Cardiac septum (tissue), 1 donor: ENCODE results near the gene ETS1. TPM values are rescaled to one million over a fixed set of nuclear protein-coding genes. Genes with fewer than 3 reads are reported as not detected.

Experiments used
- DNase-seq: peaks from one replicate; pipeline ENCODE4 v3.0.0-alpha.2; 2020; ENCODE audit warnings: low spot score
- intact Hi-C: fragments of 100-400 bp; cut with DNase I; formaldehyde crosslinking; loops from one replicate; pipeline ENCODE4 v1.14.0; 2022
- total RNA-seq: library from RNA; stranded (reverse); fragmentation: NEBNext Ultra II Directional; extraction: Animal tissue kit (Norgen Biotek cat#: 25700); gene quantifications from one replicate; pipeline ENCODE4 v1.2.1, GENCODE V29; 2021
- donor health status: DM: no; HTN: no; CAD: no.

The ETS1 gene
- total RNA-seq, 1 donor from 2014 or later: 54.2 TPM

GRCh38 chr11:128479144-128479543, 108.2 kb downstream of the ETS1 start:
- intact Hi-C loops: no loop called here
- DNase-seq: no peak

- intact Hi-C loops: no loop called here
- DNase-seq: no peak
Observed at GRCh38 chr11:128478305-128478704, 109.1 kb downstream of the ETS1 start.

- DNase-seq: no peak
- intact Hi-C loops: no loop called here
Observed at GRCh38 chr11:128477811-128478210, 109.5 kb downstream of the ETS1 start.

- DNase-seq: no peak
- intact Hi-C loops: no loop called here
Observed at GRCh38 chr11:128477278-128477677, 110.1 kb downstream of the ETS1 start.

GRCh38 chr11:128476729-128477128, 110.6 kb downstream of the ETS1 start:
- DNase-seq: no peak
- intact Hi-C loops: no loop called here

- no peak for DNase-seq
- intact Hi-C loops: no loop called here
Observed at GRCh38 chr11:128476049-128476448, 111.3 kb downstream of the ETS1 start.

GRCh38 chr11:128474036-128474874, 113.1 kb downstream of the ETS1 start:
- intact Hi-C loops: no loop called here
- DNase-seq: no peak

GRCh38 chr11:128473636-128474035, 113.7 kb downstream of the ETS1 start:
- no peak for DNase-seq
- intact Hi-C loops: no loop called here

GRCh38 chr11:128472128-128473089, 114.9 kb downstream of the ETS1 start:
- no peak for DNase-seq
- intact Hi-C loops: no loop called here

- intact Hi-C loops: no loop called here
- no peak for DNase-seq
Observed at GRCh38 chr11:128471138-128471661, 116.2 kb downstream of the ETS1 start.

- intact Hi-C loops: no loop called here
- DNase-seq: no peak
Observed at GRCh38 chr11:128470081-128470480, 117.3 kb downstream of the ETS1 start.

- no peak for DNase-seq
- intact Hi-C loops: loop anchor here (5.0 to 10.0 kb wide), 3 partner anchors 33 to 174 kb away; no protein-coding TSS in a partner anchor
Observed at GRCh38 chr11:128469220-128469619, 118.1 kb downstream of the ETS1 start.

- intact Hi-C loops: loop anchor here (5.0 to 10.0 kb wide), 3 partner anchors 34 to 173 kb away; no protein-coding TSS in a partner anchor
- DNase-seq: no peak
Observed at GRCh38 chr11:128468111-128468510, 119.2 kb downstream of the ETS1 start.

GRCh38 chr11:128467610-128468041, 119.7 kb downstream of the ETS1 start:
- intact Hi-C loops: loop anchor here (5.0 to 10.0 kb wide), 3 partner anchors 35 to 173 kb away; no protein-coding TSS in a partner anchor
- DNase-seq: no peak

- intact Hi-C loops: loop anchor here (5.0 to 10.0 kb wide), 3 partner anchors 35 to 172 kb away; no protein-coding TSS in a partner anchor
- no peak for DNase-seq
Observed at GRCh38 chr11:128467041-128467440, 120.3 kb downstream of the ETS1 start.

- DNase-seq: no peak
- intact Hi-C loops: loop anchor here (5.0 to 10.0 kb wide), 3 partner anchors 36 to 171 kb away; no protein-coding TSS in a partner anchor
Observed at GRCh38 chr11:128465946-128466705, 121.2 kb downstream of the ETS1 start.

GRCh38 chr11:128465531-128465930, 121.8 kb downstream of the ETS1 start:
- intact Hi-C loops: loop anchor here (5.0 to 10.0 kb wide), 3 partner anchors 37 to 171 kb away; no protein-coding TSS in a partner anchor
- no peak for DNase-seq

GRCh38 chr11:128464878-128465450, 122.4 kb downstream of the ETS1 start:
- DNase-seq: no peak
- intact Hi-C loops: loop anchor here (5.0 to 10.0 kb wide), 3 partner anchors 37 to 170 kb away; no protein-coding TSS in a partner anchor
